Cardiac fibroblast (primary cell): ENCODE data around the gene SNRPD1.
"Not testable (repeated sequence)": the region's sequence is repeated elsewhere in the genome, so short reads cannot be mapped to it uniquely, and the experiment has no call there.

ENCODE experiments used
- DNase-seq, 2 donors: peaks; one replicate each; pipeline versions ENCODE4 v3.0.0 to v3.0.0-alpha.2; 2010; ENCODE audit warnings: low read depth in 2 of 2
- H3K4me3 ChIP-seq, 2 donors: replicated peaks in 1 of 2; 1 replicate in 1 of 2; 2 replicates in 1 of 2; pipeline ENCODE4 v1.5.1; 2011; ENCODE audit warnings: low read depth in 2 of 2, low read length in 2 of 2, mild to moderate bottlenecking in 2 of 2, moderate library complexity in 1 of 2
- CTCF ChIP-seq: IDR thresholded peaks from one replicate; pipeline ENCODE4 v1.5.1; 2011; ENCODE audit warnings: low read depth, mild to moderate bottlenecking, low read length, inconsistent platforms

The SNRPD1 gene

GRCh38 chr18:21598726-21599584 lies 13.2 kb upstream of the SNRPD1 start:
- TF ChIP-seq CTCF, result no peak
- H3K4me3 ChIP-seq, result peak overlapping the region; percentile 98 to 100
- peak; percentile 5 to 6 for DNase-seq

GRCh38 chr18:21599585-21600525 lies 12.3 kb upstream of the SNRPD1 start:
- peak; percentile 17 for TF ChIP-seq CTCF
- DNase-seq, result peak; percentile 10 to 18

DNA sequence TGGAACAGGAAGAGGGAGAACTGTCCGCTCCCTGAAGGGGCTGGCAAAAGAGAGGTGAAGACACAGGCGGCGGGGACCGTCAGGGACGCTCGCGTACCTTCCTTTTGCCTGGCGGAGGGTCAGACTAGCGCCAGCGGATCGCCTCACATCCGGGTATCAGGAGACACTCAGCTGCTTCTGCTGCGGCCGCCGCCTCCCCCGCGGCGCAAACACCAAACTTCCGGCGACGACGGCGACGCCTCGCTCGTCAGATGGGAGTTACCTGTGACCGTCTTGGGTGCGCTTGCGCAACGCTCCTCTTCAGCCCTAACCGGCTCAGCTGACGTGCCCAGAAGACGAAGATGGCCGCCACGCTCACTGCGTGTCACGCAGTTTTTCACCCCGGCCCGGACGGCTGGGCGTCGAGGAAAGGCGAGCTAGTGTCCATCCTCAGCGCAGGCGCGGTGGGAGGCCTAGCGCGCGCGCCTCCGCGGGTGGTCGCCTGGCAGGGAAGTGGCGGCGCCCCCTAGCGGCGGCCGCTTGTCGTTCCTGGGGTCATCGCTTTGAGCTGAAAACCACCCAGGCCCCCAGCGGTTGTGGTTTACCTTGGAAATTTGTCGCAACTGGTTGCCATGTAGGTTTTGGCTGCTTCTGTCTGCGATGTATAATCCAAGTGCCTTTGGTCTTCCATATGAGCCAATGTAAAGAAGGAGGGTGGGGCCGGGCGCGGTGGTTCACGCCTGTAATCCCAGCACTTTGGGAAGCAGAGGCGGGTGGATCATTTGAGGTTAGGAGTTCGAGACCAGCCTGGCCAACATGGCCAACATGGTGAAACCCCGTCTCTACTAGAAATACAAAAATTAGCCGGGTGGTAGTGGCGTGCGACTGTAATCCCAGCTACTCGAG lies 11.3 kb upstream of the SNRPD1 start, which contains the start of gene ESCO1:
ESCO1 (minus strand) TSS at position 179 of the 885 bp plus-strand sequence. CDS start 25,861 bp downstream, outside the sequence.
- DNase-seq, result peak; percentile 99
- H3K4me3 ChIP-seq, result peak within 1 kb of the TSS; percentile 98 to 100
- TF ChIP-seq CTCF, result peak; percentile 68

More at GRCh38 chr18:21599585-21600525, 12.3 kb upstream of the SNRPD1 start:
- H3K4me3 ChIP-seq, result peak overlapping the region; percentile 98 to 100

GRCh38 chr18:21602299-21602587 lies 9.9 kb upstream of the SNRPD1 start:
- H3K4me3 ChIP-seq, result no peak overlapping the region
- TF ChIP-seq CTCF, result no peak
- no peak for DNase-seq

DNA sequence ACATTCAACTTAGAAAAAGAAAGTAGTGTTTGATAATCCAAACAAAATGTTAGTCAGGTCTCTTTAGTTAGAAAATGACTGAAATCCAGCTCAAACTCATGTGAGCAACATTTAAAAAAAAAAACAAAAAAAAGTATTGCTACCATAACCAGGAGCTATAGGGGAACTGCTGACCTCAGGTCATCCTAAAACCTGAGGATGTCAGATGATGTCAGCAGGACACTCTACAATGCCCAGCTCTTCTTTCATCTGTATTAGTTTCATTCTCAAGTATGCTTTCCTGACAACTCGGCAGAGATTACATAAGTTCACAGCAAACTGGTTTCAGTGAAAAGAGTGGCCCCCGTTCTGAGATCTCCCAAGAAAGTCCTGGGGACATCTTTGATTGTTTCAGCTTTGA lies 7.4 kb upstream of the SNRPD1 start:
- peak in 1 of 2 donors; percentile 13 for DNase-seq
- no peak overlapping the region for H3K4me3 ChIP-seq
- no peak for TF ChIP-seq CTCF

DNA sequence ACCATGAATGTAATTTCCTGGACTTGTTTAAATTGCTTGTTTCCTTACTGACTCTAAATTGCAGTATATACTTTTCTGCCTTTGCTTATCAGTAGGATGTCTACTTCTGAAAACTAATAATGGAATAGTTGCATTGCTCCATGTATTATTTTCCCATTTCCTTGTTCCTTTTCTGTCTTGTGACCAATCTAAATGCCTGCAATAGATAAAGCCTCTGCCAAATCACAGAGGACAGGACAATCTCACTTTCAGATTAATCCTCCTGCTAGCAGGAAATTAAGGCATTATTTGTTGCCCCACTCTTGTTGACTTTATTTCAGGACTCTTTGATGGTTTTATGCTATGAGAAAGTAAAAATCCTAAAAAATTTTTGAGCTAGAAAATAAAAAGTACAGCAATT lies 6.9 kb upstream of the SNRPD1 start:
- no peak overlapping the region for H3K4me3 ChIP-seq
- no peak for TF ChIP-seq CTCF
- peak in 1 of 2 donors; percentile 18 for DNase-seq

GRCh38 chr18:21611401-21612124 lies 551 bp upstream of the SNRPD1 start:
- H3K4me3 ChIP-seq, result peak overlapping the region; percentile 80 to 88
- not testable (repeated sequence) for DNase-seq

GRCh38 chr18:21621640-21622039 lies 9.5 kb downstream of the SNRPD1 start:
- DNase-seq, result not testable (repeated sequence)

More at GRCh38 chr18:21621640-21622039, 9.5 kb downstream of the SNRPD1 start:
- H3K4me3 ChIP-seq, result not testable (repeated sequence)
